Brain microvascular endothelial cell (primary cell): ENCODE data around the gene NKAPD1.

Experiments
- DNase-seq: peaks from one replicate; pipeline ENCODE4 v3.0.0-alpha.2; 2020
- H3K27ac ChIP-seq: fragments of 250-450 bp; sonication (Bioruptor Pico); 2 replicates; pipeline ENCODE4 v1.5.1; 2020; ENCODE audit warnings: mild to moderate bottlenecking, moderate library complexity
- H3K27me3 ChIP-seq: fragments of 250-450 bp; sonication (Bioruptor Pico); replicated peaks from 2 replicates; pipeline ENCODE4 v1.5.1; 2020; ENCODE audit warnings: mild to moderate bottlenecking
- H3K36me3 ChIP-seq: fragments of 250-450 bp; sonication (Bioruptor Pico); replicated peaks from 2 replicates; pipeline ENCODE4 v1.5.1; 2020; ENCODE audit warnings: mild to moderate bottlenecking
- H3K4me3 ChIP-seq: 2 replicates; pipeline ENCODE4 v1.5.1; 2011; ENCODE audit warnings: low read depth, mild to moderate bottlenecking, control low read depth, low read length, moderate library complexity
- CTCF ChIP-seq: IDR thresholded peaks from 2 replicates; pipeline ENCODE4 v1.5.1; 2011; ENCODE audit warnings: low read depth, mild to moderate bottlenecking, moderate library complexity, low read length, control low read depth, inconsistent platforms; ENCODE audit errors: missing control alignments
- in situ Hi-C: cut with HindIII; loops from 2 replicates; pipeline ENCODE4 v1.10.0; 2017; ENCODE audit warnings: low sequenced_read_pairs, low pct_ligation_motif_present

Gene NKAPD1

GRCh38 chr11:112097734-112098528, 23.8 kb downstream of the NKAPD1 start:
- Histone ChIP-seq H3K36me3 (peaks cover 14% of the 10 kb centered on the region), H3K27me3 (no peaks in the 10 kb centered on the region), H3K4me3 (no peak overlapping the region), H3K27ac (no peak overlapping the region)
- TF ChIP-seq CTCF = no peak
- no peak for DNase-seq
- in situ Hi-C loops = no loop called here

- no peak overlapping the region for H3K4me3 ChIP-seq
- no peak for TF ChIP-seq CTCF
- peaks cover 2% of the 10 kb centered on the region for H3K36me3 ChIP-seq
- DNase-seq = peak; percentile 40
- H3K27me3 ChIP-seq = no peaks in the 10 kb centered on the region
- in situ Hi-C loops = no loop called here
- H3K27ac ChIP-seq = no peak overlapping the region
Observed at GRCh38 chr11:112100462-112100861, 26.4 kb downstream of the NKAPD1 start.

- H3K27ac ChIP-seq = no peak overlapping the region
- H3K36me3 ChIP-seq = no peaks in the 10 kb centered on the region
- no peak for TF ChIP-seq CTCF
- in situ Hi-C loops = no loop called here
- no peak for DNase-seq
- no peaks in the 10 kb centered on the region for H3K27me3 ChIP-seq
- no peak overlapping the region for H3K4me3 ChIP-seq
Observed at GRCh38 chr11:112103446-112103845, 29.3 kb downstream of the NKAPD1 start.

GRCh38 chr11:112106070-112106469, 32.0 kb downstream of the NKAPD1 start:
- in situ Hi-C loops = no loop called here
- H3K27ac ChIP-seq = no peak overlapping the region
- no peak overlapping the region for H3K4me3 ChIP-seq
- no peak for TF ChIP-seq CTCF
- no peaks in the 10 kb centered on the region for H3K36me3 ChIP-seq
- H3K27me3 ChIP-seq = no peaks in the 10 kb centered on the region
- DNase-seq = no peak

GRCh38 chr11:112113539-112114457, 39.7 kb downstream of the NKAPD1 start:
- no peak overlapping the region for H3K4me3 ChIP-seq
- peak; percentile 75 for TF ChIP-seq CTCF
- H3K27ac ChIP-seq = no peak overlapping the region
- no peaks in the 10 kb centered on the region for H3K36me3 ChIP-seq
- in situ Hi-C loops = no loop called here
- peak; percentile 31 for DNase-seq
- H3K27me3 ChIP-seq = no peaks in the 10 kb centered on the region
